Stimulated activated CD4-positive, alpha-beta T cell treated with anti-CD3 and anti-CD28 coated beads, Interleukin-4, amount 100 ng/mL, for 1 hour (primary cell): ENCODE data around the gene PORCN.

ENCODE experiments used
- DNase-seq: peaks from one replicate; pipeline ENCODE4 v3.0.0-alpha.2; 2020

Gene PORCN

GRCh38 chrX:48477960-48478755 lies 30.6 kb upstream of the PORCN start:
- DNase-seq, result no peak

- DNase-seq, result no peak
Observed at GRCh38 chrX:48478806-48479205, 30.0 kb upstream of the PORCN start.

- DNase-seq, result no peak
Observed at GRCh38 chrX:48480142-48480541, 28.6 kb upstream of the PORCN start.

- DNase-seq, result no peak
Observed at GRCh38 chrX:48480583-48480982, 28.2 kb upstream of the PORCN start.

- no peak for DNase-seq
Observed at GRCh38 chrX:48482526-48482925, 26.3 kb upstream of the PORCN start.

GRCh38 chrX:48487362-48487798 lies 21.4 kb upstream of the PORCN start:
- no peak for DNase-seq

- no peak for DNase-seq
Observed at GRCh38 chrX:48488034-48488433, 20.8 kb upstream of the PORCN start.

- no peak for DNase-seq
Observed at GRCh38 chrX:48489296-48489695, 19.5 kb upstream of the PORCN start.

GRCh38 chrX:48489892-48490291 lies 18.9 kb upstream of the PORCN start:
- DNase-seq, result no peak

GRCh38 chrX:48490661-48491060 lies 18.1 kb upstream of the PORCN start:
- DNase-seq, result no peak

GRCh38 chrX:48491809-48492208 lies 17.0 kb upstream of the PORCN start:
- no peak for DNase-seq

- DNase-seq, result no peak
Observed at GRCh38 chrX:48492293-48492910, 16.4 kb upstream of the PORCN start.

GRCh38 chrX:48493890-48494364 lies 14.9 kb upstream of the PORCN start:
- no peak for DNase-seq

GRCh38 chrX:48496660-48497059 lies 12.1 kb upstream of the PORCN start:
- DNase-seq, result no peak

GRCh38 chrX:48497871-48498270 lies 10.9 kb upstream of the PORCN start:
- no peak for DNase-seq

- DNase-seq, result no peak
Observed at GRCh38 chrX:48498374-48498809, 10.4 kb upstream of the PORCN start.

- DNase-seq, result no peak
Observed at GRCh38 chrX:48504261-48504660, 4.5 kb upstream of the PORCN start.

GRCh38 chrX:48505481-48505880 lies 3.3 kb upstream of the PORCN start:
- no peak for DNase-seq

GRCh38 chrX:48507246-48507645 lies 1.5 kb upstream of the PORCN start:
- no peak for DNase-seq

- DNase-seq, result peak; percentile 11
Observed at GRCh38 chrX:48509245-48509590, 426 bp downstream of the PORCN start.

- no peak for DNase-seq
Observed at GRCh38 chrX:48509619-48510018, 827 bp downstream of the PORCN start.

- no peak for DNase-seq
Observed at GRCh38 chrX:48511560-48511959, 2.8 kb downstream of the PORCN start.

GRCh38 chrX:48512371-48512935 lies 3.7 kb downstream of the PORCN start:
- no peak for DNase-seq

GRCh38 chrX:48513670-48514069 lies 4.9 kb downstream of the PORCN start:
- DNase-seq, result no peak
